H9 (cell line): ENCODE measurements around the gene TRIM59. TPM values are rescaled to one million over a fixed set of nuclear protein-coding genes. Genes with fewer than 3 reads are reported as not detected.

Experiments used
- DNase-seq: peaks from one replicate; pipeline ENCODE4 v3.0.0-alpha.2; 2017
- H2AFZ ChIP-seq: one replicate; pipeline ENCODE4 v1.6.1; 2013; ENCODE audit warnings: mild to moderate bottlenecking, low read length, control low read depth, moderate library complexity
- H2AK5ac ChIP-seq: 2 replicates; pipeline ENCODE4 v1.6.1; 2013; ENCODE audit warnings: low read length, control low read depth, mixed read lengths; ENCODE audit not compliant: insufficient read length
- H2BK120ac ChIP-seq: one replicate; pipeline ENCODE4 v1.6.1; 2013; ENCODE audit warnings: low read depth, mild to moderate bottlenecking, low read length, control low read depth, inconsistent platforms; ENCODE audit not compliant: poor library complexity, severe bottlenecking
- H2BK12ac ChIP-seq: 2 replicates; pipeline ENCODE4 v1.6.1; 2013; ENCODE audit warnings: low read length, control low read depth, mixed read lengths, low read depth; ENCODE audit not compliant: insufficient read length
- H2BK15ac ChIP-seq: 2 replicates; pipeline ENCODE4 v1.6.1; 2013; ENCODE audit warnings: low read depth, low read length, control low read depth
- H2BK20ac ChIP-seq: one replicate; pipeline ENCODE4 v1.6.1; 2013; ENCODE audit warnings: low read depth, mild to moderate bottlenecking, low read length, control low read depth, inconsistent platforms; ENCODE audit not compliant: poor library complexity, severe bottlenecking
- H2BK5ac ChIP-seq: 2 replicates; pipeline ENCODE4 v1.6.1; 2013; ENCODE audit warnings: low read length, control low read depth, mixed read lengths; ENCODE audit not compliant: insufficient read length
- H3K14ac ChIP-seq: 2 replicates; pipeline ENCODE4 v1.6.1; 2013; ENCODE audit warnings: low read length, control low read depth; ENCODE audit not compliant: insufficient read depth
- H3K18ac ChIP-seq: 2 replicates; pipeline ENCODE4 v1.6.1; 2013; ENCODE audit warnings: low read depth, mild to moderate bottlenecking, mixed read lengths, low read length, control low read depth; ENCODE audit not compliant: insufficient read length
- H3K23ac ChIP-seq: 2 replicates; pipeline ENCODE4 v1.6.1; 2013; ENCODE audit warnings: low read length, control low read depth, mixed read lengths, low read depth; ENCODE audit not compliant: insufficient read length
- H3K23me2 ChIP-seq: 2 replicates; pipeline ENCODE4 v1.6.1; 2013; ENCODE audit warnings: low read depth, mild to moderate bottlenecking, mixed read lengths, low read length, control low read depth; ENCODE audit not compliant: insufficient read length, poor library complexity, severe bottlenecking
- H3K27ac ChIP-seq: 2 replicates; pipeline ENCODE4 v1.5.1; 2013; ENCODE audit warnings: low read length, control low read depth, mixed read lengths, low read depth; ENCODE audit not compliant: insufficient read length
- H3K27me3 ChIP-seq: 2 replicates; pipeline ENCODE4 v1.6.1; 2013; ENCODE audit warnings: low read length, control low read depth, inconsistent platforms; ENCODE audit not compliant: insufficient read depth
- H3K4ac ChIP-seq: 2 replicates; pipeline ENCODE4 v1.6.1; 2013; ENCODE audit warnings: low read depth, mild to moderate bottlenecking, control low read depth, inconsistent platforms, low read length, moderate library complexity
- H3K4me1 ChIP-seq: 2 replicates; pipeline ENCODE4 v1.6.1; 2013; ENCODE audit warnings: low read length, control low read depth, inconsistent platforms; ENCODE audit not compliant: insufficient read depth
- H3K4me2 ChIP-seq: 2 replicates; pipeline ENCODE4 v1.6.1; 2013; ENCODE audit warnings: low read length, control low read depth, mixed read lengths; ENCODE audit not compliant: insufficient read length, insufficient read depth
- H3K56ac ChIP-seq: 2 replicates; pipeline ENCODE4 v1.6.1; 2013; ENCODE audit warnings: low read depth, mild to moderate bottlenecking, mixed read lengths, low read length, control low read depth; ENCODE audit not compliant: insufficient read length
- H3K79me1 ChIP-seq: 2 replicates; pipeline ENCODE4 v1.6.1; 2013; ENCODE audit warnings: low read depth, mild to moderate bottlenecking, moderate library complexity, low read length, control low read depth, inconsistent platforms; ENCODE audit not compliant: insufficient read depth, poor library complexity, severe bottlenecking
- H3K79me2 ChIP-seq: 2 replicates; pipeline ENCODE4 v1.6.1; 2013; ENCODE audit warnings: low read length, control low read depth, inconsistent platforms; ENCODE audit not compliant: insufficient read depth
- H3K9ac ChIP-seq: 2 replicates; pipeline ENCODE4 v1.6.1; 2013; ENCODE audit warnings: low read length, control low read depth, mixed read lengths; ENCODE audit not compliant: insufficient read length; ENCODE audit errors: extremely low read depth
- H3K9me3 ChIP-seq: one replicate; pipeline ENCODE4 v1.6.1; 2013; ENCODE audit warnings: low read depth, low read length, inconsistent platforms; ENCODE audit not compliant: control insufficient read depth
- H3T11ph ChIP-seq: one replicate; pipeline ENCODE4 v1.6.1; 2013; ENCODE audit warnings: mild to moderate bottlenecking, low read length, control low read depth, inconsistent platforms
- H4K20me1 ChIP-seq: one replicate; pipeline ENCODE4 v1.6.1; 2013; ENCODE audit not compliant: control insufficient read depth, insufficient read length, insufficient read depth
- H4K5ac ChIP-seq: 2 replicates; pipeline ENCODE4 v1.6.1; 2013; ENCODE audit warnings: low read depth, mild to moderate bottlenecking, mixed read lengths, low read length, control low read depth; ENCODE audit not compliant: insufficient read length
- H4K8ac ChIP-seq: replicated peaks from 2 replicates; pipeline ENCODE4 v1.6.1; 2013; ENCODE audit warnings: low read length, control low read depth, mixed read lengths, low read depth; ENCODE audit not compliant: insufficient read length
- H4K91ac ChIP-seq: 2 replicates; pipeline ENCODE4 v1.6.1; 2013; ENCODE audit warnings: low read depth, mild to moderate bottlenecking, moderate library complexity, mixed read lengths, low read length, control low read depth; ENCODE audit not compliant: insufficient read length
- H3K27ac Mint-ChIP-seq, 3 experiments: 2 replicates in 2 of 3; 3 replicates in 1 of 3; pipeline ENCODE4 v1.8.0; 2020 to 2021; ENCODE audit warnings: mixed read lengths in 3 of 3, mild to moderate bottlenecking in 1 of 3, moderate library complexity in 1 of 3
- H3K27me3 Mint-ChIP-seq: 2 replicates; pipeline ENCODE4 v1.8.0; 2021; ENCODE audit warnings: low read depth, mild to moderate bottlenecking, moderate library complexity, mixed read lengths
- H3K36me3 Mint-ChIP-seq, 3 experiments: 2 replicates in 2 of 3; 3 replicates in 1 of 3; pipeline ENCODE4 v1.8.0; 2020 to 2021; ENCODE audit warnings: low read depth in 3 of 3, mixed read lengths in 3 of 3; ENCODE audit not compliant: insufficient read depth in 1 of 3
- H3K4me1 Mint-ChIP-seq, 2 experiments: 2 replicates each; pipeline ENCODE4 v1.8.0; 2020; ENCODE audit warnings: mixed read lengths in 2 of 2
- H3K4me3 Mint-ChIP-seq, 2 experiments: 2 replicates in 1 of 2; 3 replicates in 1 of 2; pipeline ENCODE4 v1.8.0; 2020 to 2021; ENCODE audit warnings: mild to moderate bottlenecking in 2 of 2, mixed read lengths in 2 of 2, moderate library complexity in 1 of 2
- H3K9me3 Mint-ChIP-seq, 2 experiments: 2 replicates in 1 of 2; 3 replicates in 1 of 2; pipeline ENCODE4 v1.8.0; 2020; ENCODE audit warnings: mild to moderate bottlenecking in 2 of 2, mixed read lengths in 2 of 2, moderate library complexity in 1 of 2
- WGBS: extraction: QIAGEN DNeasy Blood & Tissue Kit; methylation state at CpG from one replicate; pipeline ENCODE4 v1.1.7; 2013; ENCODE audit warnings: missing lambda C conversion rate, low lambda C conversion rate, mixed read lengths; ENCODE audit not compliant: insufficient read length; ENCODE audit errors: extremely low coverage; 5-methylcytosine and 5-hydroxymethylcytosine counted together
- total RNA-seq: library from RNA; stranded (reverse); gene quantifications from 2 replicates; pipeline ENCODE4 v1.2.1, GENCODE V29; 2021
- TF ChIP-seq, protein P1 (sequence below): fragments of 200-600 bp; sonication (generic); conservative IDR thresholded peaks from 3 replicates; pipeline ENCODE4 v1.8.0; 2021; ENCODE audit warnings: antibody characterized with exemption, mild to moderate bottlenecking

TRIM59 gene
- total RNA-seq, 1 experiment from 2014 or later, result 47.6 TPM

DNA sequence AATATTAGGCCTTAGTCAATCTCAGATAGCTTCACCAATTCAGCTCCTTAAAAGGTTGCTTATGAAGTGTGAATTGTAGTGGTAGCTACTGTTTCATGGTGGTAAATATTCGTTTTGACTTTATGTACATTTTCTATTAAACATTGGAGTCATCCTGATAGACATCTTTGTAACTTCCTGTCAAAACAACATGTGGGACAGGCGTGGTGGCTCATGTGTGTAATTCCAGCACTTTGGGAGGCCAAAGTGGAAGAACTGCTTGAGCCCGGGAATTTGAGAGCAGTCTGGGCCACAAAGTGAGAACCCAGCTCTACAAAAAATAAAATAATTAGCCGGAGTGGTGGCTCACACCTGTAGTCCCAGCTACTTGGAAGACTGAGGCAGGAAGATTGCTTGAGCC is 2.0 kb upstream of the TRIM59 start:
- Histone ChIP-seq H3K79me1 (no peaks in the 10 kb centered on the region), H3K4ac (no peak overlapping the region), H3K27ac (no peak overlapping the region), H3K4me1 (no peaks in the 10 kb centered on the region), H4K20me1 (no peaks in the 10 kb centered on the region), H2BK12ac (no peak overlapping the region), H3K27me3 (no peaks in the 10 kb centered on the region), H3K23ac (no peak overlapping the region), H3K9me3 (no peaks in the 10 kb centered on the region), H2AFZ (no peak overlapping the region), H4K5ac (no peak overlapping the region), H2BK20ac (no peak overlapping the region), H3K4me2 (no peak overlapping the region), H3K56ac (no peak overlapping the region), H2AK5ac (no peak overlapping the region), H3K9ac (no peak overlapping the region), H3K23me2 (peaks cover 8% of the 10 kb centered on the region), H3K18ac (no peak overlapping the region), H4K91ac (no peak overlapping the region), H3K14ac (no peak overlapping the region), H3T11ph (no peak overlapping the region), H4K8ac (no peak overlapping the region), H2BK15ac (no peak overlapping the region), H2BK120ac (no peak overlapping the region), H3K79me2 (peaks cover 14% of the 10 kb centered on the region; the same call in 1 of the 2 replicates), H2BK5ac (no peak overlapping the region)
- H3K9me3 Mint-ChIP-seq, result peaks cover 0 to 7% of the 10 kb centered on the region in 2 experiments; a peak in 2 of 5 replicates
- no peak for DNase-seq
- H3K36me3 Mint-ChIP-seq, result peaks cover 5 to 19% (median 6%) of the 10 kb centered on the region in 3 experiments
- no peak overlapping the region for H3K27ac Mint-ChIP-seq
- TF ChIP-seq, protein P1, sequence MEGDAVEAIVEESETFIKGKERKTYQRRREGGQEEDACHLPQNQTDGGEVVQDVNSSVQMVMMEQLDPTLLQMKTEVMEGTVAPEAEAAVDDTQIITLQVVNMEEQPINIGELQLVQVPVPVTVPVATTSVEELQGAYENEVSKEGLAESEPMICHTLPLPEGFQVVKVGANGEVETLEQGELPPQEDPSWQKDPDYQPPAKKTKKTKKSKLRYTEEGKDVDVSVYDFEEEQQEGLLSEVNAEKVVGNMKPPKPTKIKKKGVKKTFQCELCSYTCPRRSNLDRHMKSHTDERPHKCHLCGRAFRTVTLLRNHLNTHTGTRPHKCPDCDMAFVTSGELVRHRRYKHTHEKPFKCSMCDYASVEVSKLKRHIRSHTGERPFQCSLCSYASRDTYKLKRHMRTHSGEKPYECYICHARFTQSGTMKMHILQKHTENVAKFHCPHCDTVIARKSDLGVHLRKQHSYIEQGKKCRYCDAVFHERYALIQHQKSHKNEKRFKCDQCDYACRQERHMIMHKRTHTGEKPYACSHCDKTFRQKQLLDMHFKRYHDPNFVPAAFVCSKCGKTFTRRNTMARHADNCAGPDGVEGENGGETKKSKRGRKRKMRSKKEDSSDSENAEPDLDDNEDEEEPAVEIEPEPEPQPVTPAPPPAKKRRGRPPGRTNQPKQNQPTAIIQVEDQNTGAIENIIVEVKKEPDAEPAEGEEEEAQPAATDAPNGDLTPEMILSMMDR, result no peak
- peaks cover 18 to 28% of the 10 kb centered on the region in 2 experiments for H3K4me1 Mint-ChIP-seq
- H3K4me3 Mint-ChIP-seq, result no peak overlapping the region
- WGBS, result no CpG with 5 or more reads among the region's 4 CpGs
- H3K27me3 Mint-ChIP-seq, result no peaks in the 10 kb centered on the region; the same call in none of the 2 replicates
